ENCODE results near the gene NT5E.
"Not testable (repeated sequence)": the region's sequence is repeated elsewhere in the genome, so short reads cannot be mapped to it uniquely, and the experiment has no call there.

NT5E gene

GRCh38 chr6:85493389-85493788 is 43.5 kb downstream of the NT5E start:
- DNase-seq: no peak

- no peak for DNase-seq
These were observed 45.0 kb downstream of the NT5E start for GRCh38 chr6:85494547-85495536.

- DNase-seq: no peak
These were observed 46.2 kb downstream of the NT5E start for GRCh38 chr6:85496009-85496579.

GRCh38 chr6:85496856-85497255 is 47.0 kb downstream of the NT5E start:
- DNase-seq: no peak

- no peak for DNase-seq
These were observed 48.8 kb downstream of the NT5E start for GRCh38 chr6:85498596-85499258.

GRCh38 chr6:85506441-85507093 is 56.7 kb downstream of the NT5E start:
- no peak for DNase-seq

- DNase-seq: no peak
These were observed 66.3 kb downstream of the NT5E start for GRCh38 chr6:85516168-85516567.

GRCh38 chr6:85524281-85524680 is 74.4 kb downstream of the NT5E start:
- DNase-seq: not testable (repeated sequence)

GRCh38 chr6:85537055-85537494 is 87.2 kb downstream of the NT5E start:
- no peak for DNase-seq

- no peak for DNase-seq
These were observed 94.9 kb downstream of the NT5E start for GRCh38 chr6:85544776-85545175.
